Adrenal gland (tissue), 12 donors: ENCODE results near the gene AGXT. TPM values are rescaled to one million over a fixed set of nuclear protein-coding genes. Genes with fewer than 3 reads are reported as not detected.
A peak's percentile ranks its signal among the peaks of the same experiment; 100 is the strongest.

ENCODE experiments used
- DNase-seq, 7 donors: peaks; one replicate each; pipeline ENCODE4 v3.0.0-alpha.2; 2019 to 2020
- H3K27ac ChIP-seq, 5 donors: fragments of 200-600 bp; sonication (generic) in 4 of 5; 1 replicate in 3 of 5; 2 replicates in 2 of 5; pipeline versions ENCODE4 v1.5.1 to v1.8.0; 2016 to 2020; ENCODE audit warnings: mild to moderate bottlenecking in 1 of 5
- H3K27me3 ChIP-seq: fragments of 200-600 bp; 2 replicates; pipeline ENCODE4 v1.8.0; 2021
- H3K36me3 ChIP-seq, 2 donors: fragments of 200-600 bp; replicated peaks in 1 of 2; 1 replicate in 1 of 2; 2 replicates in 1 of 2; pipeline versions ENCODE4 v1.5.1 to v1.8.0; 2018 to 2022
- H3K4me1 ChIP-seq, 2 donors: fragments of 200-600 bp; replicated peaks in 1 of 2; 1 replicate in 1 of 2; 2 replicates in 1 of 2; pipeline versions ENCODE4 v1.5.1 to v1.8.0; 2018 to 2021
- H3K4me3 ChIP-seq, 4 donors: fragments of 200-600 bp; sonication (generic) in 3 of 4; one replicate each; pipeline ENCODE4 v1.5.1; 2016 to 2018
- H3K9me3 ChIP-seq, 3 donors: fragments of 200-600 bp; sonication (generic) in 1 of 3; replicated peaks in 1 of 3; 1 replicate in 2 of 3; 2 replicates in 1 of 3; pipeline versions ENCODE4 v1.5.1 to v1.8.0; 2016 to 2021
- POLR2A ChIP-seq, 2 donors: fragments of 450-650 bp; IDR thresholded peaks; one replicate each; pipeline ENCODE4 v1.6.1; 2017; ENCODE audit warnings: antibody characterized with exemption in 2 of 2, mild to moderate bottlenecking in 2 of 2, moderate library complexity in 1 of 2
- WGBS, 4 donors: extraction: QIAGEN DNeasy Blood & Tissue Kit in 2 of 4; methylation state at CpG; one replicate each; pipeline versions ENCODE4 v1.1.5 to v1.1.7; 2013 to 2017; 5-methylcytosine and 5-hydroxymethylcytosine counted together
- intact Hi-C, 2 donors: fragments of 100-400 bp; cut with DNase I; formaldehyde crosslinking; loops; one replicate each; pipeline versions ENCODE4 v1.14.1 to v1.15.0; 2022 to 2023
- polyA plus RNA-seq, 3 donors: library from polyadenylated mRNA; stranded (reverse); fragments of 200-250 nt in 2 of 3; fragments of 350-450 nt in 1 of 3; fragmentation: Illumina TruSeq in 1 of 3; extraction: RNeasy Lipid Tissue Mini Kit (QIAGEN cat#74804) in 1 of 3; gene quantifications; one replicate each; pipeline ENCODE4 v1.2.3, GENCODE V29; 2013 to 2014
- total RNA-seq, 9 donors: library from RNA; depleted of rRNA in 4 of 9; stranded (reverse); fragments of >200 nt in 4 of 9; fragments of 120-200 nt in 1 of 9; fragmentation: NEBNext Ultra II Directional in 1 of 9; extraction: Animal tissue kit (Norgen Biotek cat#: 25700) in 1 of 9; gene quantifications; one replicate each; pipeline versions ENCODE4 v1.1.0 to v1.2.4, GENCODE V29; 2013 to 2023
- TF ChIP-seq, protein P1 (sequence below), 6 experiments: fragments of 450-650 bp in 4 of 6; fragments of 200-600 bp in 2 of 6; sonication (generic) in 1 of 6; IDR thresholded peaks; 1 replicate in 5 of 6; 2 replicates in 1 of 6; pipeline versions ENCODE4 v1.5.1 to v1.8.0; 2016 to 2021; ENCODE audit warnings: antibody characterized with exemption in 6 of 6, mild to moderate bottlenecking in 2 of 6, moderate library complexity in 1 of 6
- donor health status: healthy with polysubstance abuse.
- donor health status: Bipolar disorder and iron deficiency.
- donor health status: DM: yes; HTN: yes; CAD: no.
- donor health status: DM: no; HTN: no; CAD: no.
- donor health status: DM: no; HTN: no; CAD: no.
- donor health status: DM: yes; HTN: yes; CAD: no.

Gene AGXT
- total and polyA plus RNA-seq, 12 donors = 0.14 to 1.2 (median 0.47) TPM; not detected in 3

DNA sequence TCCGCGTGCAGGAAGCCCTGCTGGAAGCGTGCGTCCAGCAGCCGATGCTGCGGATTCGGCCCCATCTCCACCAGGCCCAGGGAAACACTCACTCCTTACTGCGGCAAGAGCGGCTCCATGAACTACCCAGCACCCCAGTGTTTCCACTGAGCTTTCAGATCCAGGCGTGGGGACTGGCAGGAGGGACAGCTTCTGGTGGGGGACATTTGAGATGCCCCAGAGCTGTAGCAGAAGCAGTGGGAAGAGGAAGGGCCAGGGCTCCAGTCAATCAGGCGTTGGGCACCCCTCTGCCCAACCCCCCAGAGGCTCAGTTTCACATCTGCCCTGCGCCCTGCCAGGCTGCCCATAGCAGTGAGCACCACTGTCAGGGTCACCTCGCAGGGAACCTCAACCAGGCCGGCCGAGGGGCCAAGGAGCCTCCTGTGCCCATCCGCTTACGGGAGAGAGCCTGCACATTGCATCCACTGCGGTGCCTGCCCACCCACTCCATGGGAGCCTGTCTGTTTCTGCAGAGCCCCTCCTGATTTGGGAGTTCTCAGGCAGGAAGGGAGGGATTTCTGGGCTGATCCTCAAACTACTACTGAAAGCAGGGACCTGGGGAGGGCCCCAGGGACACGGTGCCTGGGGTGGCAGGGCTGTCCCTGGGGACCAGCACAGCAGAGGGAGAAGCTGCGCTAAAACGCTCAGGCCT lies 4.6 kb downstream of the AGXT start:
- Histone ChIP-seq H3K27me3 (no peaks in the 10 kb centered on the region), H3K27ac (no peak overlapping the region), H3K36me3 (no peaks in the 10 kb centered on the region), H3K9me3 (no peaks in the 10 kb centered on the region), H3K4me1 (no peaks in the 10 kb centered on the region), H3K4me3 (no peak overlapping the region)
- intact Hi-C loops = no loop called here
- WGBS, 4 donors = 79 to 96% (median 89%) methylated on average over 8 to 21 of the region's 21 CpGs
- no peak for DNase-seq
- no peak for TF ChIP-seq POLR2A (IDR thresholded peaks at IDR 0.05)
- TF ChIP-seq, protein P1, sequence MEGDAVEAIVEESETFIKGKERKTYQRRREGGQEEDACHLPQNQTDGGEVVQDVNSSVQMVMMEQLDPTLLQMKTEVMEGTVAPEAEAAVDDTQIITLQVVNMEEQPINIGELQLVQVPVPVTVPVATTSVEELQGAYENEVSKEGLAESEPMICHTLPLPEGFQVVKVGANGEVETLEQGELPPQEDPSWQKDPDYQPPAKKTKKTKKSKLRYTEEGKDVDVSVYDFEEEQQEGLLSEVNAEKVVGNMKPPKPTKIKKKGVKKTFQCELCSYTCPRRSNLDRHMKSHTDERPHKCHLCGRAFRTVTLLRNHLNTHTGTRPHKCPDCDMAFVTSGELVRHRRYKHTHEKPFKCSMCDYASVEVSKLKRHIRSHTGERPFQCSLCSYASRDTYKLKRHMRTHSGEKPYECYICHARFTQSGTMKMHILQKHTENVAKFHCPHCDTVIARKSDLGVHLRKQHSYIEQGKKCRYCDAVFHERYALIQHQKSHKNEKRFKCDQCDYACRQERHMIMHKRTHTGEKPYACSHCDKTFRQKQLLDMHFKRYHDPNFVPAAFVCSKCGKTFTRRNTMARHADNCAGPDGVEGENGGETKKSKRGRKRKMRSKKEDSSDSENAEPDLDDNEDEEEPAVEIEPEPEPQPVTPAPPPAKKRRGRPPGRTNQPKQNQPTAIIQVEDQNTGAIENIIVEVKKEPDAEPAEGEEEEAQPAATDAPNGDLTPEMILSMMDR (IDR thresholded peaks at IDR 0.05) = no peak

DNA sequence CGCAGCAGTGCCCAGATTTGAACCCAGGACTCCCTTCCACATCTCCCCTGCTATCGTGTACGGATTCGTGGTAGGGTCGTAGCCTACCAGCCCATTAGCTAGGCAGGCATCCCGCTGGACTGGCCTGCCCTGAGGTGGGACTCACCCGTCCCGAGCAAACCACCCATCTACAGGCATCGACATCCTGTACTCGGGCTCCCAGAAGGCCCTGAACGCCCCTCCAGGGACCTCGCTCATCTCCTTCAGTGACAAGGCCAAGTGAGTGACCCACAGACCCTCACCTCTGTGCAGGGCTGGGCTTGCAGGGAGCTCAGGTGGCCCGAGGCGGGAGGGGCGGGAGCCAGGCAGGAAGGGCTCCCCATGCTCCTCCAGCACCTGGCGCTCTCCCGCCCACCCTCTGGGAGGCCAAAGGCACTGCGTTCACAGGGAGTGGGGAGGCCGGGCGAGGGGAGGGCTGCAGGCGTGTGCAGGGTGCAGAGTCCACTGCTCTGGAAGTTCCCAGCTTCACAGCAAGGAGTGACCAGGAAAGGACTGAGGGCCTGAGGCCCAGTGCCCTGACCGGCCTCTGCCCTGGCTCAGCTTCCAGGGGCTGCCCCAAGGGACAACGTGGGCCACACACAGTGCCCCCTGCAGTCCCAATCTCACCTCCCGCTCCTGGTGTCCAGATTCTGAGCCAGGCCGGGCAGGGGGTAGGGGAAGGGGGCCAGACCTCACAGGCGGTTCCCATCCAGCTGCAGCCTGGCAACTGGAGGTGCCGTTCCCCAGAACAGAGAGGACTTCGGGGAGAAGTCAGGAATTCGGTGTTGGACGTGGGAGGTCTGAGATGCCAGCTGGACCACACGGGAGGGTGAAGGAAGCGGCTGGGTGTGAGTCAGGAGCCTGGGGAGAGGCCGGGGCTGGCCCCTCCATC lies 5.4 kb downstream of the AGXT start:
- TF ChIP-seq, protein P1 (IDR thresholded peaks at IDR 0.05) = no peak
- TF ChIP-seq POLR2A (IDR thresholded peaks at IDR 0.05) = no peak
- WGBS, 4 donors = 76 to 85% (median 82%) methylated on average over 23 to 33 of the region's 33 CpGs
- intact Hi-C loops = no loop called here
- no peaks in the 10 kb centered on the region for H3K27me3 ChIP-seq
- H3K27ac ChIP-seq = no peak overlapping the region
- no peaks in the 10 kb centered on the region for H3K9me3 ChIP-seq
- H3K4me1 ChIP-seq = no peaks in the 10 kb centered on the region
- no peak overlapping the region for H3K4me3 ChIP-seq
- DNase-seq = peak in 1 of 7 donors; percentile 3
- no peaks in the 10 kb centered on the region for H3K36me3 ChIP-seq

DNA sequence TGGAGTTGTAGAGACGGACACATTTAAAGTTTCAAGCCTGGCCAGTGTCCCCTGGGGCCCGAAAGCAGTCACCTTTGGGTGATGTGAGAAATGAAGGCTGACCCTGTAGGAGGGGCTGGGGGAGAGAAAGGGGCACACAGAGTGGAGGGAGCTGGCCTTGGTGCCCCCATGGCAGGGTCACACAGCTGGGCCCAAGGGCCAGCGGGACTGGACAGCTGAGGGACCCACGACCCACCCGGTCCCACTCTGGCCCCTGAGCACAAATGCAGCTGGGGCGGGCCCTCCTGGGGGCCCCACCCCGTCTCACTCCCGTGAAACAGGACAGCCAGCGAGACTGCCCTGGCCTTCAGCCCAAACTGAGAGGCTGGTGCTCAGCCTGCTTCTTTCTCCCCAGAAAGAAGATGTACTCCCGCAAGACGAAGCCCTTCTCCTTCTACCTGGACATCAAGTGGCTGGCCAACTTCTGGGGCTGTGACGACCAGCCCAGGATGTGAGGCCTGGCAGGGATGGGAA lies 6.1 kb downstream of the AGXT start:
- no peak overlapping the region for H3K4me3 ChIP-seq
- 79 to 96% (median 87%) methylated on average over 5 to 12 of the region's 12 CpGs for WGBS, 4 donors
- H3K36me3 ChIP-seq = no peaks in the 10 kb centered on the region
- H3K27me3 ChIP-seq = no peaks in the 10 kb centered on the region
- H3K4me1 ChIP-seq = no peaks in the 10 kb centered on the region
- DNase-seq = peak in 1 of 7 donors; percentile 3
- TF ChIP-seq, protein P1 (IDR thresholded peaks at IDR 0.05) = no peak
- TF ChIP-seq POLR2A (IDR thresholded peaks at IDR 0.05) = no peak
- intact Hi-C loops = no loop called here
- no peaks in the 10 kb centered on the region for H3K9me3 ChIP-seq
- H3K27ac ChIP-seq = no peak overlapping the region
